Activated CD8-positive, alpha-beta T cell treated with anti-CD3 and anti-CD28 coated beads for 36 hours (primary cell): ENCODE measurements around the gene MAPKAP1. TPM values are rescaled to one million over a fixed set of nuclear protein-coding genes. Genes with fewer than 3 reads are reported as not detected.

ENCODE experiments used
- ATAC-seq: fragments of 200-7000 bp; cut with Tn5 transposase; one replicate; pipeline ENCODE4 v1.10.0; 2021; ENCODE audit warnings: mild to moderate bottlenecking, moderate library complexity
- CTCF ChIA-PET: fragments of 350-600 bp; sonication (Branson Sonifier 250); formaldehyde crosslinking; loops from one replicate; lab custom pipeline; 2021; ENCODE audit warnings: antibody characterized with exemption; lab: Charles Lee
- POLR2A ChIA-PET: fragments of 350-600 bp; sonication (Branson Sonifier 250); formaldehyde crosslinking; loops from one replicate; lab custom pipeline; 2021; ENCODE audit warnings: antibody characterized with exemption; lab: Charles Lee
- DNase-seq: peaks from one replicate; pipeline ENCODE4 v3.0.0-alpha.2; 2020
- H3K27ac Mint-ChIP-seq: one replicate; pipeline ENCODE4 v1.8.0; 2021; ENCODE audit warnings: mild to moderate bottlenecking, mixed read lengths
- H3K27me3 Mint-ChIP-seq: one replicate; pipeline ENCODE4 v1.8.0; 2021; ENCODE audit warnings: mixed read lengths
- H3K36me3 Mint-ChIP-seq: one replicate; pipeline ENCODE4 v1.8.0; 2021; ENCODE audit warnings: low read depth, mixed read lengths
- H3K4me1 Mint-ChIP-seq: one replicate; pipeline ENCODE4 v1.8.0; 2021; ENCODE audit warnings: low read depth, mixed read lengths
- H3K4me3 Mint-ChIP-seq: one replicate; pipeline ENCODE4 v1.8.0; 2021; ENCODE audit warnings: mild to moderate bottlenecking, moderate library complexity, mixed read lengths
- H3K9me3 Mint-ChIP-seq: one replicate; pipeline ENCODE4 v1.8.0; 2021; ENCODE audit warnings: mixed read lengths
- intact Hi-C: fragments of 100-400 bp; cut with micrococcal nuclease; formaldehyde crosslinking; loops from one replicate; pipeline ENCODE4 v1.10.0; 2022
- total RNA-seq, 2 experiments: library from RNA; stranded (reverse); gene quantifications; one replicate each; pipeline ENCODE4 v1.2.3, GENCODE V29; 2021
- TF ChIP-seq, protein P1 (sequence below): fragments of 200-600 bp; IDR thresholded peaks from one replicate; pipeline ENCODE4 v1.8.0; 2022; ENCODE audit warnings: antibody characterized with exemption, mild to moderate bottlenecking

Gene MAPKAP1
- total RNA-seq, 2 experiments from 2014 or later: 58.8 to 62.4 TPM

DNA sequence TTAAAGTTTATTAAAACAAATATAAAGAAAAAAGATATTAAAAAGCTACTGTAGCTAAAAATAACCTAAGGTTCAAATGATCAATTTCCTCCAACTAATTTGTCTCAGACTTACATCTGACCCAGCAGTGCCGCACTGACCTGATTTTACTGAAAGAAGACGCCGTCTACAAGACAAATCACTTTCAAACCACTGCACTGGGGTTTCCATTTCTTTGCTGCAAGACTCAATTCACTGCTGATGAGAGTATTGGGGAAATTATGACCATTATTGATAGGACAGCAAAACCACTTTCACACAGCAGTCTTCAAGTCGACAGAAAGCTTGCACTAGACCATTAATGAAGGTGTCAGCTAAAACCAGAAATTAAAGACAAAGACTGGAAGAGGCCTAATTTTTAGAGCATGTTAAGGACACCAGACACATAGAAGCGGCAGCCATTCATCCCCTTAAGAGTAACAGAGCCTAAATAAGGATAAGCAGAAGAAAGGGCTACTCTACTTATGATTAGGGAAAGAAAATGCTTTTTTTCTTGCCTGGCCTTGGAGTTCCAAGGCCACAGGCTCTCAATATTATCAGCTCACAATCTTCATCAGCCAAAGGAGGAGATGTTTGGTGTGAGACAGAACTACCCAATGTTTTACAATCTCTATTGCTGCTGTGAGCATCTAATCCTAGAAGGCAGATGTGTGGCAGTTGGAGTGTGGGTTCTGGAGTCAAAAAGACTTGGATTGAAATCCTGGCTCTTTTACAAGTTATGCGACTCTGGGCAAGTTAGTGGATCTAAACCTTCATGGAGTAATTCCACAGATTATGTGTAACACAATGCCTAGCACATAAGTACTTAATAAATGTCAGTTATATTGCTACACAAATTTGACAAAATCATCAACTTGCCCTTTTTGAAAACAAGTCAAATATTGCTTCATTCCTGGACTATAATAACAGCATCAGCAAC lies 190.7 kb downstream of the MAPKAP1 start:
- H3K27ac Mint-ChIP-seq: no peak overlapping the region
- no peaks in the 10 kb centered on the region for H3K27me3 Mint-ChIP-seq
- intact Hi-C loops: no loop called here
- no peak overlapping the region for H3K4me3 Mint-ChIP-seq
- H3K9me3 Mint-ChIP-seq: no peaks in the 10 kb centered on the region
- peaks cover 16% of the 10 kb centered on the region for H3K36me3 Mint-ChIP-seq
- no peak for ATAC-seq
- CTCF ChIA-PET: interaction anchor here (1.0 kb wide), 1 partner anchor 42 kb away, joined by 3 read pairs; no protein-coding TSS in a partner anchor
- TF ChIP-seq, protein P1, sequence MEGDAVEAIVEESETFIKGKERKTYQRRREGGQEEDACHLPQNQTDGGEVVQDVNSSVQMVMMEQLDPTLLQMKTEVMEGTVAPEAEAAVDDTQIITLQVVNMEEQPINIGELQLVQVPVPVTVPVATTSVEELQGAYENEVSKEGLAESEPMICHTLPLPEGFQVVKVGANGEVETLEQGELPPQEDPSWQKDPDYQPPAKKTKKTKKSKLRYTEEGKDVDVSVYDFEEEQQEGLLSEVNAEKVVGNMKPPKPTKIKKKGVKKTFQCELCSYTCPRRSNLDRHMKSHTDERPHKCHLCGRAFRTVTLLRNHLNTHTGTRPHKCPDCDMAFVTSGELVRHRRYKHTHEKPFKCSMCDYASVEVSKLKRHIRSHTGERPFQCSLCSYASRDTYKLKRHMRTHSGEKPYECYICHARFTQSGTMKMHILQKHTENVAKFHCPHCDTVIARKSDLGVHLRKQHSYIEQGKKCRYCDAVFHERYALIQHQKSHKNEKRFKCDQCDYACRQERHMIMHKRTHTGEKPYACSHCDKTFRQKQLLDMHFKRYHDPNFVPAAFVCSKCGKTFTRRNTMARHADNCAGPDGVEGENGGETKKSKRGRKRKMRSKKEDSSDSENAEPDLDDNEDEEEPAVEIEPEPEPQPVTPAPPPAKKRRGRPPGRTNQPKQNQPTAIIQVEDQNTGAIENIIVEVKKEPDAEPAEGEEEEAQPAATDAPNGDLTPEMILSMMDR: no peak
- no peak for DNase-seq
- POLR2A ChIA-PET: interaction anchor here (0.9 kb wide), 1 partner anchor 19 kb away, joined by 3 read pairs; no protein-coding TSS in a partner anchor
- peaks cover 29% of the 10 kb centered on the region for H3K4me1 Mint-ChIP-seq

DNA sequence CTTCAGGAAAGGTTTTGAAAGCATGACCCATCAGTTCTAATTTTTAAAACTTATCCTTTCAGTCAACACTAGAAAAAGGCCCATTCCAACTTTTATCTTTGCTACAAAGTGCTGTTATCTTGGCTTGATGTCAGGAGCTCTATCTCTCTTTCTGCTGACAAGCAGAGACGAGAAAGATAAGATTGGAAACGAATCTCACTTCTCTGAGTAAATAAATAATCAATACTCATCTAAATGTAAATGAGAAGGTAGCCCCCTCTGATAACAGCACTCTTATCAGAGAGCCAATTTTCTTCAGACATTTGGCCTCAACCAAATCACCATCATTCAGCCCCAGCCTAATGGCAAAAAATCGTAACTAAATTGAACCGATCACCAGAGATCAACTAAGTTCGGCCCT lies 191.7 kb downstream of the MAPKAP1 start:
- Mint-ChIP-seq H3K36me3 (peaks cover 10% of the 10 kb centered on the region), H3K27ac (no peak overlapping the region), H3K4me3 (no peak overlapping the region), H3K27me3 (no peaks in the 10 kb centered on the region), H3K4me1 (peaks cover 19% of the 10 kb centered on the region), H3K9me3 (no peaks in the 10 kb centered on the region)
- POLR2A ChIA-PET: no interaction called here
- ATAC-seq (no peak), DNase-seq (no peak)
- intact Hi-C loops: no loop called here
- TF ChIP-seq, protein P1: no peak
- CTCF ChIA-PET: interaction anchor here (1.2 kb wide), 1 partner anchor 24 kb away, joined by 4 read pairs; no protein-coding TSS in a partner anchor

DNA sequence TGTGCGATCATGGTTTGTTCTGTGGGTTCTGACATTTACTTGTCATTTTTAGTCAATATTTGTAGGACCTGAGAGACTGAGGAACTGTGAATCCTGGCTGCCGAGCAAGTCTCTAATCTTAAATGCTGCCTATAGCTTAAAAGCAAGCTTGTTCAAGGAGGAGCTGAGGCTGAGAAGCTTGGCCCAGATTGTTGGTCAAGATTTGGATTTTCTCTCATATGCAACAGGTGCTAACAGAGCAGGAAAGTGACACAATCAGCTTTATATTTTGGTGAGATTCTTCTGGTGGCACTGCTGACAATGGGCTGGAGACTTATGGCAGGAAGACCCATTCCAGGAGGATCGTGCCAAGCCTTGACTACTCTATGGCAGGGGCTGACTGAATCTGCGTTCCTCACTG lies 192.5 kb downstream of the MAPKAP1 start:
- TF ChIP-seq, protein P1: no peak
- no peaks in the 10 kb centered on the region for H3K9me3 Mint-ChIP-seq
- ChIA-PET CTCF (interaction anchor here (1.2 kb wide), 1 partner anchor 24 kb away, joined by 4 read pairs; no protein-coding TSS in a partner anchor), POLR2A (interaction anchor here (1.5 kb wide), 1 partner anchor 17 kb away, joined by 4 read pairs; no protein-coding TSS in a partner anchor)
- H3K4me3 Mint-ChIP-seq: no peak overlapping the region
- DNase-seq: no peak
- H3K27me3 Mint-ChIP-seq: no peaks in the 10 kb centered on the region
- peaks cover 18% of the 10 kb centered on the region for H3K4me1 Mint-ChIP-seq
- H3K27ac Mint-ChIP-seq: no peak overlapping the region
- ATAC-seq: no peak
- H3K36me3 Mint-ChIP-seq: peaks cover 9% of the 10 kb centered on the region
- intact Hi-C loops: no loop called here

DNA sequence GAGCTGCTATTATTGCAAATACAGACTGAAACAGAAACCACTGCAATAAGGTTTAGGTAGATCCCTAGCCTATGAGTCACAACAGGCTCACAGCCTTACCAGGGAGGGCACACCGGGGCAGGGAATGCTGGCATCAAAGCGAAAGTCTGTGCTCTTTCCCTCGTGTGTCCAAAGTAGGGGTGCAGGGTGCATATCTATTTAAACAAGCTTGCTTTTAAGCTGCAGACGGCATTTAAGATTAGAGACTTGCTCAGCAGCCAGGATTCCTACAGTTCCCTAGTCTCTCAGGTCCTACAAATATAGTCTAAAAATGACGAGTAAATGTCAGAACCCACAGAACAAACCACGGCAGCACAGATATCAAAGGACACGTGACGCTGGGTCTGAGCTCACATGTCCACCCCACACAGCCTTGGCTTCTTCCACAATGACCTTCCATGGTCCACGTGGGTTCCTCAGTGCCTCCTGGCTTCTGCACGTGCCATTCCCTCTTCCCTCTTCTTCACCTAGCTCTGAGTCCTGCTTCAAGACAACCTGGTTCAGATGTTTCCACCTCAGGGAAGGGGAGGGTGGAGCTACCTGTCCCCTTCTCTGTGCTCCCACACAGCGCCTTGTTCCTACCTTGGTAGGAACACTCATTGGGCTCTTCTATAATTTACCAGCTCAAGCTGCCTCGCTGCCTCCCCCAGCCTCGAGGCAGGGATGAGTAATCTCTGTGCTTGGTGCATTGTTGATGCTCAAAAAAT lies 193.2 kb downstream of the MAPKAP1 start:
- TF ChIP-seq, protein P1: no peak
- intact Hi-C loops: no loop called here
- peaks cover 9% of the 10 kb centered on the region for H3K36me3 Mint-ChIP-seq
- CTCF ChIA-PET: interaction anchor here (0.8 to 1.9 kb wide), 5 partner anchors 8 to 106 kb away, joined by 3 to 7 read pairs (median 3); no protein-coding TSS in a partner anchor
- H3K4me3 Mint-ChIP-seq: peak overlapping the region; percentile 16
- POLR2A ChIA-PET: interaction anchor here (0.9 to 1.5 kb wide), 3 partner anchors 8 to 57 kb away, joined by 3 to 4 read pairs (median 3); no protein-coding TSS in a partner anchor
- DNase-seq (peak; percentile 47), ATAC-seq (peak; percentile 96)
- peaks cover 18% of the 10 kb centered on the region for H3K4me1 Mint-ChIP-seq
- H3K9me3 Mint-ChIP-seq: no peaks in the 10 kb centered on the region
- peak overlapping the region; percentile 69 for H3K27ac Mint-ChIP-seq
- H3K27me3 Mint-ChIP-seq: no peaks in the 10 kb centered on the region
